ENCODE results near the gene LYPD6.
"Not testable (repeated sequence)": the region's sequence is repeated elsewhere in the genome, so short reads cannot be mapped to it uniquely, and the experiment has no call there.

LYPD6 gene

GRCh38 chr2:149464396-149464795, 134.0 kb downstream of the LYPD6 start:
- no peak for DNase-seq

- DNase-seq = no peak
These were observed 135.5 kb downstream of the LYPD6 start for GRCh38 chr2:149465873-149466272.

- no peak for DNase-seq
These were observed 136.2 kb downstream of the LYPD6 start for GRCh38 chr2:149466635-149467034.

GRCh38 chr2:149467436-149467835, 137.0 kb downstream of the LYPD6 start:
- no peak for DNase-seq

GRCh38 chr2:149468636-149469035, 138.2 kb downstream of the LYPD6 start:
- no peak for DNase-seq

- no peak for DNase-seq
These were observed 139.7 kb downstream of the LYPD6 start for GRCh38 chr2:149470046-149470445.

GRCh38 chr2:149472413-149472812, 142.0 kb downstream of the LYPD6 start:
- no peak for DNase-seq

GRCh38 chr2:149473068-149473467, 142.7 kb downstream of the LYPD6 start:
- DNase-seq = no peak

- DNase-seq = no peak
These were observed 143.1 kb downstream of the LYPD6 start for GRCh38 chr2:149473521-149473920.

GRCh38 chr2:149483004-149483605, 152.7 kb downstream of the LYPD6 start:
- no peak for DNase-seq

- DNase-seq = no peak
These were observed 156.3 kb downstream of the LYPD6 start for GRCh38 chr2:149486664-149487063.

GRCh38 chr2:149487189-149487588, 156.8 kb downstream of the LYPD6 start:
- no peak for DNase-seq

GRCh38 chr2:149488706-149489440, 158.5 kb downstream of the LYPD6 start:
- no peak for DNase-seq

GRCh38 chr2:149489452-149489851, 159.1 kb downstream of the LYPD6 start:
- no peak for DNase-seq

GRCh38 chr2:149490296-149490695, 159.9 kb downstream of the LYPD6 start:
- no peak for DNase-seq

- no peak for DNase-seq
These were observed 162.5 kb downstream of the LYPD6 start for GRCh38 chr2:149492923-149493322.

- DNase-seq = not testable (repeated sequence)
These were observed 168.8 kb downstream of the LYPD6 start for GRCh38 chr2:149499204-149499603.

- DNase-seq = not testable (repeated sequence)
These were observed 176.4 kb downstream of the LYPD6 start for GRCh38 chr2:149506808-149507207.

- DNase-seq = no peak
These were observed 177.6 kb downstream of the LYPD6 start for GRCh38 chr2:149507974-149508373.

- no peak for DNase-seq
These were observed 183.1 kb downstream of the LYPD6 start for GRCh38 chr2:149513461-149513860.
